ENCODE data around the gene SRGAP1.
"Not testable (repeated sequence)": the region's sequence is repeated elsewhere in the genome, so short reads cannot be mapped to it uniquely, and the experiment has no call there.

Gene SRGAP1

DNA sequence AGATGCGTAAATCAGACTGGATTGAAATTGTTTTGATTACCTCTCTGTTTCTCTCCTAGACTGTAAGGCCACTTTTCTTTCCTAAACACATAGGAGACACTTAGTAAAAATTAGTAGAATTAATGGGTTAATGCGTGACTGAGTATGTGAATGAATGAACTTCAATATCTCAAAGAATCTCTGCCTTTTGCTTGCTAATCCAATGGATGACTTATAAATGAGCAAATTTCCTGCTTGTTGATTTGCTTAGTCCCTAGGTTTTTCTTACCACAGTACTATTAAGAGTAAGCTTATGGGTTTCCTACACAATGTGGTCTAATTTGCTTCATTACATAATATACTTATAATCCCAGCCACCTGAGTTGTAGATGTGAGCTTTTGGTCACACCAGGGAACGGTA is 164.1 kb downstream of the SRGAP1 start:
- no peak for DNase-seq (ENCODE audit: low spot score)

DNA sequence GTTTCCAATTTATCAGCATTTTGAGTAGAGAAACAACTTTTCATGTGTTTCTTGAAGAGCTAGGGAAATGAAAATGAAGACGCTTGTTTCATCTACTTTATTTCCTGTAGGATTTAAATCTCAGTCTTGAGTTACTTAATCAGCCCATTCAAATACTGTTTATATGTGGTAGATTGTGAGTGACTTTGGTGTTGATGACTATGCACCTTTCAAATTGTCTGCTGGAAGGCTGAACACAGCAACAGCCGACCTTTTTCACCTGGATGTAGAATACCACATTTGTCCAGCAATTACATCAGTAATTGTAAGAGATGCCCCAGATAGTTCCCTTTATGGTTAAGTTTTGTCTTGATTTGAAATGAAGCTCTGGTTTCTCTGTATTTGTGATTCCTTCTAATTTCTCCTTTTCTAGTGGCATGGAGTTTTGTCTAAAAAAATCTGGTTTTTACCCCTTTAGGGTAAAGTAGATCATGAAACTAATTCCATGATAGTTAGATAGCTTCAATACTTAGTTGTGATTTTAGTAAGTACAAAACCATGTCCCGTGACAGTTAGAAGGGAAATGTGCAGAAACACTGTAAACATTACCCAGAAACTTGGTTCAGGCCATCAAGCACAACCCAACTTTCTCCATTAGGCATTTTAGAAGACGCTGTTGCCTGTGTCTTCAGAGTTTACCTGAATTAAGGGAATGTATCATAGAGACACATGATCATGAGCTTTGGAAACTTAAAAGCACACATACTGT is 165.0 kb downstream of the SRGAP1 start:
- no peak for DNase-seq (ENCODE audit: low spot score)

DNA sequence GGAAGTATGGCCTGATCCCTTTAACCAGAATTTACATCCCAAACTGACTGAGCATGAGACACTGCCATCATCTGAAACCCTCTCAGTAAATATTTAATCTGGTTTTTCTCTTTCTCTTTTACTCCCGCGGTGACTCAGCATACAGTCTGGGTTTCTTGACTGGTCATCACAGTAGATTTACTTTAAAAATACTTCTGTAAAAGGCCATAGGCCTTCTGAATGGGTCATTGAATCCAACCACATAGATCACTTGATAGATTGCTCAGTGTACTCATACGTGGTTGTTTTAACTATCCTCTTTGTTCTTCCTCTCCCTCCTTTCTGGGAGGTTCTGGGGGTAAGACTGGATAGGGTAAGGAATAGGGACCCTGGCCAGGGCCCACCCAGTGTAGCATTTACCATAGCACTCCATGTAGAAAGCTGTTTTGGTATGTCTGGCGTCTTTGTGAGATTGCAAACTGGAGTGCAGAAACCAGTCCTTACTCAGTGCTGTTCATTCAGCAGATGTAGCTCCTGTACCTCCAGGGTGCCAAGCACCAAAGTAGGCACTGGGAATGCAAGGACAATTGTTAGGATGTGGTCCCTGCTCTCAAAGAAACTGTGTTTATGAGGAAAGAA is 165.7 kb downstream of the SRGAP1 start:
- DNase-seq (ENCODE audit: low spot score): no peak

DNA sequence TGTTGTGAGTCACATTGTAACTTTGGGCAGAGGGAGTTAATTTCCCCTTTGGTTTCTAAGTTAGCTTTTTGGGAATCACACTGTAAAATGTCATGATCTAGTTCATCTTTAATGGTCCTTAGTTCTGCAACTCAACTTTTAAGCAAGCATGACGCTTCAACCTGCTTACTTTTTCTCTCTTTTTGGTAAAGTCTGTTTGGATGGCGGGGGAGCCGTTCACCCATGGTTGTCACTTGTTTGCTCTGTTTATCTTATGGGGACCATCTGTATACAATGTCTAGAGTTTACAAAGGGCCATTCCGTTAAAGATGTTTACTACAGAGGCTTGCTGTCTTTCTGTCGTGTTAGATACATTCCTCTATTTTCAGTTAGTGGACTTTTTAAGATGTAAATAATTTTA is 172.0 kb downstream of the SRGAP1 start:
- no peak for DNase-seq (ENCODE audit: low spot score)

DNA sequence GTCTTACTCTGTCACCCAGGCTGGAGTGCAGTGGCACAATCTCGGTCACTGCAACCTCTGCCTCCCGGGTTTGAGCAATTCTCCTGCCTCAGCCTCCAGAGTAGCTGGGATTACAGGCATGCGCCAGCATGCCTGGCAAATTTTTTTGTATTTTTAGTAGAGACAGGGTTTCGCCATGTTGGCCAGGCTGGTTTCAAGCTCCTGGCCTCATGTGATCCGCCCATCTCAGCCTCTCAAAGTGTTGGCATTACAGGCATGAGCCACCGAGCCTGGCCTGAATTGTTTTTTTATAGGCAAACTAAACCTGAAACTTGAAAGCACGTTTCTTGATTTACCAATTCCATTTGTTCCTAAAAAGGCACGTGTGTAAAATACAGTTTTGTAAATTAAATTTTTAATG is 173.6 kb downstream of the SRGAP1 start:
- not testable (repeated sequence) for DNase-seq (ENCODE audit: low spot score)

DNA sequence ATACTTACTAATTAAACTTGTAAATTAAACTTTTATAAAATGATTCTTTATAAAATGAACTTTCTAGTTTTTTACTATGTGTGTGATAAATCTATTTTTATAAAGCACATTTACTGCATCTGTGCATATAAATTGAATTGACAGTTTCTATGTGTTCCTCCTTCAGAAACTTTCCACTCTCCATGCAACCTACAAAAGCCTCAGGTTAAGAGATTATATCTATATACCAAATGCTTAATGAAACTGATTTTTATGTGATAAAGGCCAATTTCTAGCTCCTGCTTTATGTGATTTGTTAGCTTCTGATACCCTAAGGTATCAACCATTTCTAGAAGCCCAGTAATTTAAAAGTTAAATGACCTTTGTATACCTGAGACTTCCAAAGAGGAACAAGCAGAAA is 174.0 kb downstream of the SRGAP1 start:
- DNase-seq (ENCODE audit: low spot score): no peak

DNA sequence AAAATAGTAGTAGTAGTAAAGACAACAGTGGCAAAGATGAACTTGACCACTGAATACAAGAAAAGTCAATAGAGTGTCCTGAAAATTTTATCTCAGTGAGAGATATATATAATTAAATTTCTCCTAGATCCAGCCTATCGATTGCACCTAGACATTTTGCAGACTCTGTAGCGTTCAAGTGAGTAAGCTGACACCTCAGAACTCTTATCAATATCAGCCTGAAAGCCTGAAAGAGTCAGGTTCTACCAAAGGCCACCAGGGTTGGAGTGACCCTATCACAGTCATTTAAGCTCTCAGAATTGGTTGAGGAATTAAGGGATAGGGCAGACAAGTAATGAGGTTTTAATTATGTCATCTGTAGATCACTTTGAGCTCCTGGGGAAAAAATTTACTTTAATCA is 174.6 kb downstream of the SRGAP1 start:
- DNase-seq (ENCODE audit: low spot score): no peak

DNA sequence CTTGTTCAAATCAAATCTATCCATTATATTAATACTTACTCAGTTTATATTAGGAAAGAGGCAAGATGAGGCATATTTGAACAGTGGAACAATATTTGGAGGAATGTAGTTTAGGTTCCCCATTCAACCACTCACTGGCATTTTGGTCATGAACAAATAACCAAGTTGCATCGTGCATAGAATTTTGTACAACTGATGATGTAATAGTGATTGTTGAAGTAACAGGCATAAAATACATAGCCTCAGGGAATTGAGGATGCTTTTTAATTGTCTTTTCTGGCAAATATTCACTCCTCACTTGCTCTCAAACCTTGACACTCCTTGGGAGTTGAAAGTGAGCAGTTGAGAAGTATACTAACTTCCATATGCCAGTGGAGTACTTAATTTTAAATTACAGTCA is 175.2 kb downstream of the SRGAP1 start:
- DNase-seq (ENCODE audit: low spot score): no peak

DNA sequence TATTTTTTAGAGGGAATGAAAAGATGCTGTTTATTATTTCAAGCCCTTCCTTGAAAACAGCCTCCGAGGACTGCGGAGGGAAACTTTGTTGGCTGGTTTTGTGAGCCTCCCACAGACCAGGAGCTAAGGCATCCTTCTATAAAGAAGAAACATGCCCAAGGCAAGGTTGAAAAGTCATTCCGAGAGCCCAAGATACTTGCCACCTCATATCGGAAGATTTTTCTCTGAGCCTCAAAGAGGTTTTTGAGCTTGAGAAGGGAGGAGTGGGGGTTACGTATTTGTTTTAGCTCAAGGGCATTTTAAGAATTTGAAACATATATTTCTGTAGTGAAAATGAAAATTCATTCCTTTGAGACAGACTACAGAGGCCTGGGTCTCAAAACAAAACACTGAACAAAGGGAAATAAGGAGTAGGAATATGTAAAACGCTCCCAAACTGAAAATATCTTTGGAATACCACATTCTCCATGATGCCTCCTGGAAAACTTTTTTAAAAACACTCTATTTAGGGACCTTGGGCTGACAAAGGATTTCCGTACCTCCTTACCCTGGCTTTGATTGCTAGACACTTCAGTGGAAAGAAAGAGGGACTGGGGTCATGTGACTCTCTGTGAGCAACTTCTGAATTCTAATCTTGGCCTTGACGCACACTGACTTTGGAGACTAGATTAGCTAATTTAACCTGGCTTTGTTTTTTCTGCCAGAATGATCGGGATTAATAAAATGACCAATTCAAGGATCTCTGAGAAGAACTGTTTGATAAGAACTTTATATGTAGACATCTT is 180.9 kb downstream of the SRGAP1 start:
- no peak for DNase-seq (ENCODE audit: low spot score)

DNA sequence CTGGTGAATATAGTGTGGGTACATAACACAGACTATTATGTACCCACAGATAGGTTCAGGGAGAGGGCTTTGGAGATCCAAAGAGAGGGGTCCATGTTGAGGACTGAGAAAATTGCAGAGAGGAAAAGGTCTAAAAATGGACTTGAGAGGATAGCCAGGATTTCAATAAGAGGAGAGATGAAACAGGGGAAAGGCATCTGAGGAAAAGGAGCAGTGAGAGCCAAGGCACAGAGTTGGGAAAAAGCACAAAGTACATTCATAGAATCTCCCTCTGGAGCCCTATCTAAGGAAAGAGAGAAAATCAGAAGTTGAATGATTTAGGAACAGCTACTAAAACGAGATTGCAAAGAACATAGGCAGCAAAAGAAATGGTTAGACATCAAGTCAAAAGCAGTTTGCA is 182.8 kb downstream of the SRGAP1 start:
- DNase-seq (ENCODE audit: low spot score): no peak

DNA sequence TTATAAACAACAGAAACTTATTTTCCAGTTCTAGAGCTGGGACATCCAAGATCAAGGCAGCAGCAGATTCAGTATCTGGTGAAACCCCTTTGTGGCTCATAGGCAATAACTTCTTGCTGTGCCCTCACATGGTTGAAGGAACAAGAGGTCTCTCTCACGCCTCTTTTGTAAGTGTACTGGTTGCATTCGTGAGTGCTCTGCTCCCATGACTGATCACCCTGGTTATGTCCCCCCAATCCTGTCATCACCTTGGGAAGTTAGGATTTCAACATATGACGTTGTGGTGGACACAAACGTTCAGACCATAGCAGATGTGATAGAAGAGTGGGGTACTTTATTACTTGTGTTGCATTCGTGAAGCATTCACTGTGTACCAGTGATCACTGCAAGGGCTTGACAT is 184.0 kb downstream of the SRGAP1 start:
- no peak for DNase-seq (ENCODE audit: low spot score)

DNA sequence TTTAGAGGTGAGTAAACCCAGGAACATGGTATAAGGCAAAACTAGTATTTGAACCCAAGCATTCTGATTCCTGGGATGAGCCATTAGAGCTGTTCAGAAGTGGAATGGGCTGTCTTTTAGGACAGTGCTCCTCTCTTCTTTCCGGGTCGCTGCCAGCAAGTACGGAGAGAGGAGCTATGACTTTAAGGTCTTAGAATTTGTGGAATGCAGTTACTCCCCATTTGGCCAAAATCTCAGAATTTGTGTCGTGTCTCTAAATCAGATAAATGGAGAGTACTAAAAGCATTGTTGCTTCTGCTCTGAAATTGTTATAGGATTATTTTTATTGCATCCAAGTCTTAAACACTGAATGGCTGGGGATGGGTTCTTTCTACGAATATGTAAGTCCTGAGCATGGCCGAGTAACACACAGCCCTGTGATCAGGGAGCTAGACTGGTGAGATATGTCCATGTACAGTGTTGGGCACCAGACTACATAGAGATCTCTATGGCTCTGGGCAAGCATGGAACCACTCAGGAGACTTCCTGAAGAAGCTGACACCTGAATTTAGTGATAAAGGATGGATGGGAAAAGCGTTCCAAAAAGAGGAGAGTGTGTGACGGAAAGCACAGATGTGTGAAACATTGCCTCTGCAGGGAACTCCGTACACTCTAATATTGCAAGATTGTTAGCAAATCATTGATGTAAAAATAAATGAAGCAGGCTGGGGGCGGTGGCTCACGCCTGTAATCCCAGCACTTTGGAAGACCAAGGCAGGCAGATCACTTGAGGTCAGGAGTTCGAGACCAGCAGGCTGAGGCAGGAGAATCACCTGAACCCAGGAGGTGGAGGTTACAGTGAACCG is 184.7 kb downstream of the SRGAP1 start:
- DNase-seq (ENCODE audit: low spot score): no peak

DNA sequence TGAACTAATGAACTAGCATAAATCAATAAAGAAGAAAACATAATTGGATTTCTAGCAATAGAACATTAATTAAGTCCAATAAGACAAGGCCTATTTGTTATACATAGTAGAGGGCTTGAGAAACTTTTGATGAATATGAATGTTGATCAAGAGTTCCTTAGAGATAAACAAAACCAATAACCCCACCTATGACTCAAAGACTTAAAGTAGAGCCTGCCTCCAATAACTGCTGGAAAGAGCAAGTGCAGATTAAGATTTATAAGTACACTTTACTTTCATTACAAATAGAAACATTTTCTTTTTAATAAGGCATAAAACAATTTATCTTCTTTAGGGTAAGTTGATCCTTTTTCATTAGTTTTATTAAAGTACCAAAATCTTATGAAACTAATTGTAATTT is 185.7 kb downstream of the SRGAP1 start:
- no peak for DNase-seq (ENCODE audit: low spot score)

DNA sequence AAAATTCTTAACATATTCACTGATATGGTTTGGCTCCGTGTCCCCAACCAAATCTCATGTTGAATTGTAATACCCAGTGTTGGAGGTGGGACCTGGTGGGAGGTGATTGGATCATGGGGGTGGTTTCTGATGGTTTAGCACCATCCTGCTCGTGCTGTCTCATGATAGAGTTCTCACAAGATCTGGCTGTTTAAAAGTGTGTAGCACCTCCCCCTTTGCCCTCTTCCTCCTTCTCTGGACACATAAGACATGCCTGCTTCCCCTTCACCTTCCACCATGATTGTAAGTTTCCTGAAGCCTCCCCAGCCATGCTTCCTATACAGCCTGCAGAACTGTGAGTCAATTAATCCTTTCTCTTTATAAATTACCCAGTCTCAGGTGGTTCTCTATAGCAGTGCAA is 189.6 kb downstream of the SRGAP1 start:
- DNase-seq (ENCODE audit: low spot score): not testable (repeated sequence)

DNA sequence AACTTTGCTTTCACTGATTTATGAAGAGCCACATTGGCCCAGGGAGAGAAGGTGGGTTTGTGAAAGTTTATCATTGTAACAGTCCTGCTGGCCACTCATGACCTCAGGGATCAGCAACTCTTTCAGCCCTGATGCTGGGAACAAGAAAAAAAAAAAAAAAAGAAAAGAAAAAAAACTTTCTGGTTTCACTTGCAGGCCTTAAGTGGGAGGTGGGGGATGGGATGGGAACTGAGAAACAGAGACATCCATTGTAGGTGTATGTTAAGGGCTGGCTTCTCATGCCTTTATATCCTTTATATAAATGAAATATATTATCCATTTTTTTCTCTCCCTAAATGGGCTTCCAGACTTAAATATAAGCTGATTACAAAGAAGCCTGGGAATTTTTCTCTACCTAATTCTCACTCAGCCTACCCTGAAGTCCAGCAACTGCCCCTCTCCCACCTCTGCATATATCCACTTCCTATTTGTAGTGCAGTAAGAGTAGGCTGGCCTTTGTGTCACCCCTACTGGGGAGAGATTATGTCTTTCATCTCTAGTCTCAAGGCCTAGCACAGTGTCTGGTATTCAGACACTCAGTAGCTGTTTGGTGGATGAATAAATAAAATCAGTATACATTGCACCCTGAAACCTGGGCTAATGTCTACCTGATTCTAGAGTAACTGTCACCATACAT is 190.5 kb downstream of the SRGAP1 start:
- DNase-seq (ENCODE audit: low spot score): no peak

DNA sequence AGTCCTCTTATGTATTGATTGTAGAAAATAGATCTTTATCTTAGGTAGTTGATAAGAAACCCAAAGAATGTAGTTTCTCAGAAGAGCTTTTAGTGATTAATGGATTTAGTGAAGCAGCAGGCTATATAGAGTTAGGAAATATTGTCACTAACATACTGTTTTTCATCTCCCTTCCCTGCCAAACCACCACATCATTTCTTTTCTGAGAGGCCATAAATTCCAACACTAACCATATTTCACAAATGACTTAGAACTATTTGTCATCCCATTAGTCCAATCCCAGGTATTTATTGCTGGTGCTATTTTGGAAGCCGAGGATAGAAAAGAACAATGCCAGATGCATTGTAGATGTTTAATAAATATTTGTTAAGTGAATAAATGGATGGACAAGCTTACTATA is 191.9 kb downstream of the SRGAP1 start:
- no peak for DNase-seq (ENCODE audit: low spot score)

DNA sequence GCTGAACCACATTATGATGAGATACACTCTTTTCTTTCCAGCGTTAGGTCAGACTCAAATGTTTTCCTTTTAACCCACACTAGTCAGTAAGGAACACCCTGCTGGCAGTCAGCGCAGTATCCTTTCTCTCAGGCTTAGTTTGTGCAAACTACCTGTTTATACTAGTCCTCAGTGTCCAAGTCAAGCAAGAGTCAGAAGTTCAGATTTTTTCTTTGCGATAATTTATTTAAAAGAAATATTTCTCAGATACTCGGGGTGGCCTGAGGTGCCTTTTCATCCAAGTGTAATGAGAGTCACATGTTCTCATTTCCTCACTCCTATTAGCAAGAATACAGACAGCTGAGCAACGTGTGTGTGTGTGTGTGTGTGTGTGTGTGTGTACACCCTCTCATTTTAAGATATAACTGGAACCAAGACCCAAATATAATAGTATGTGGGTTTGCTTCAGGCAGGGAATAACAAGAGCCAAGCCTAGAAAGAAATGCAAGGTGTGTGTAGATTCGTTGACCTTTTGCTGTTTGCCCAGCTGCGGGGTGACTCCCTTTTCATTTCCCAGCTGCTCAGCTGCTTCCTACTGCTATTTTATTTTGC is 194.9 kb downstream of the SRGAP1 start:
- peak; percentile 21 for DNase-seq (ENCODE audit: low spot score)

DNA sequence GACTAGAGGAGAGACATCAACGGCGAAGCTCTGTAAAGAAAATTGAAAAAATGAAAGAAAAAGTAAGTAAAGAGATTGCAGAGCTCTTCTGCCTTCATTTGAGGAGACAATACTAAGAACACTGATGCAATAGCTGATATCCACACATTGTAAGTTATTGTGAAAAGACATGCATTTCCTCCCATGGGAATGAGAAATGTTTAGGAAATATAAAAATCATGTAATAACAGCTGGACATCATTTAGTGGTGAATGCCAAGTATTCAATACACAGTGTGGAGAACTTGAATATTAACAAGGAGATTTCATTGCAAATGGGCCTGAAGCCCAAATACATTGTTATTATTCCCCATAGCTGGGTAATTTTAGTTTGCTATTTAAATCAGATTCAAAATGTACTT is 198.4 kb downstream of the SRGAP1 start:
- DNase-seq (ENCODE audit: low spot score): no peak

DNA sequence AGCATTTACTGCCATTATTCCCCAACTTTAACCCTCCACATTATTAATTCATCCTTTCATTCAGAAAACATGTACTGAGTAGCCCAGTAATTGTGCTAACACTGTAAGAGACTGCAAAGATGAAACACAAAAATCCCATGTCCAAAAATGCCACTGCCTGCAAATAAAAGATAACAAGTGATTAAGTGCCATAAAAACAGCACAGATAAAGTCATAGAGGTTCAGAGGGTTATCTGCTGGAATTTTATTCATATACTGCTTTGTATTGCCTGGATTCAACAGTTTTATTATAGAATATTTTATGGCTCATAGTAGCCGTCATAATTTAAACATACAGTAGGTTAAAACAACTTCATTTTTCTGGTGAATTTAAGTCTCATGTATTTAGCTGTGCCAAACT is 199.7 kb downstream of the SRGAP1 start:
- DNase-seq (ENCODE audit: low spot score): no peak

DNA sequence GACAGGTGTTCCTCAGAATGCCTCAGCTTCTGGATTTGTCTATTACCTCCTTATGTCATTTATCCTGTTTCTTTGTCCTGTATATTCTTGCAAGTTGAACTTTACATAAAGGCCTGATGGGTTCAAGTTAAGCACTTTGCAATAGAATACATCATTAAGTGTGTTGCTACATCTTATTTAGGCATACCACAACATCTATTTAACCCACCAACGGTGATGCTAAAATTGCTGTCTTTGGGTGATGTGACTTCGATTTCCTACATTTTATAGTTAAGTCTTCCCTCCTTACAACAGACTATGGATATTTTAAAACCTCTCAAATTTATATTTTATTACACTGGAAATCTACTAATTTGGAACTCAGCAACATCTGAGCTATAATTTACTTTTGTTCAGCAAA is 206.6 kb downstream of the SRGAP1 start:
- no peak for DNase-seq (ENCODE audit: low spot score)

DNA sequence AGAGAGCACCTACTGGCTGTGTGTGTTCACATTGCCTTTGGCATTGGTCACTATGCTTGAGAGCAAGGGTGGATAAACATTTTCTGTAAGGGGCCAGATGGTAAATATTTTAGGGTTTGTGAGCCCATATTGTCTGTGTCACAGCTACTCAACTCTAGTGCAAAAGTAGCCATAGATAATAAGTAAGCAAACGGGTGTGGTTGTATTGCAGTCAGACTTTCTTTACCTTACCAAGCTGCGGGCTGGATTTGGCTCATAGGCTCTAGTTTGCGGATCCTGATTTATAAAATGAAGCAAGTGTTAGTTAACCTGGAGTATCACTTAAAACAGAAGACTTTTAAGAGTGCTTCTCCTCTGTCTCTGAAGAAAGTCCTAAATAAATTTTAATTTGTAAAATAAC is 208.6 kb downstream of the SRGAP1 start:
- no peak for DNase-seq (ENCODE audit: low spot score)
